ENCODE measurements around the gene TCP11L2.
"Not testable (repeated sequence)": the region's sequence is repeated elsewhere in the genome, so short reads cannot be mapped to it uniquely, and the experiment has no call there.

Gene TCP11L2

GRCh38 chr12:106284358-106285105, 18.0 kb upstream of the TCP11L2 start:
- DNase-seq: no peak

- DNase-seq: no peak
Observed at GRCh38 chr12:106285982-106286381, 16.6 kb upstream of the TCP11L2 start.

- DNase-seq: not testable (repeated sequence)
Observed at GRCh38 chr12:106286576-106287162, 15.9 kb upstream of the TCP11L2 start.

GRCh38 chr12:106287364-106287763, 15.2 kb upstream of the TCP11L2 start:
- DNase-seq: no peak

GRCh38 chr12:106288101-106288493, 14.4 kb upstream of the TCP11L2 start:
- DNase-seq: no peak

GRCh38 chr12:106288494-106289195, 13.9 kb upstream of the TCP11L2 start:
- DNase-seq: no peak

GRCh38 chr12:106289196-106289681, 13.3 kb upstream of the TCP11L2 start:
- no peak for DNase-seq

GRCh38 chr12:106290666-106291065, 11.9 kb upstream of the TCP11L2 start:
- DNase-seq: no peak

- DNase-seq: no peak
Observed at GRCh38 chr12:106291342-106291741, 11.2 kb upstream of the TCP11L2 start.

GRCh38 chr12:106292339-106292738, 10.2 kb upstream of the TCP11L2 start:
- no peak for DNase-seq

- DNase-seq: no peak
Observed at GRCh38 chr12:106296179-106296877, 6.2 kb upstream of the TCP11L2 start.

- no peak for DNase-seq
Observed at GRCh38 chr12:106297075-106297474, 5.5 kb upstream of the TCP11L2 start.

GRCh38 chr12:106297681-106298080, 4.9 kb upstream of the TCP11L2 start:
- no peak for DNase-seq

- DNase-seq: no peak
Observed at GRCh38 chr12:106299202-106299774, 3.2 kb upstream of the TCP11L2 start.

- DNase-seq: no peak
Observed at GRCh38 chr12:106300761-106301160, 1.8 kb upstream of the TCP11L2 start.

GRCh38 chr12:106301241-106301610, 1.3 kb upstream of the TCP11L2 start:
- DNase-seq: no peak

GRCh38 chr12:106301611-106302321, 767 bp upstream of the TCP11L2 start:
- DNase-seq: peak; percentile 87

GRCh38 chr12:106303202-106303820, 778 bp downstream of the TCP11L2 start:
- peak; percentile 76 for DNase-seq

- no peak for DNase-seq
Observed at GRCh38 chr12:106304001-106304421, 1.5 kb downstream of the TCP11L2 start.

GRCh38 chr12:106304797-106305196, 2.3 kb downstream of the TCP11L2 start:
- no peak for DNase-seq

GRCh38 chr12:106305376-106305775, 2.8 kb downstream of the TCP11L2 start:
- no peak for DNase-seq

GRCh38 chr12:106307181-106307580, 4.6 kb downstream of the TCP11L2 start:
- no peak for DNase-seq

All from RPMI8226 (cell line).